Measurements from ENCODE around the gene SOX5. TPM values are rescaled to one million over a fixed set of nuclear protein-coding genes. Genes with fewer than 3 reads are reported as not detected.

SOX5 gene
- total RNA-seq, 2 donors from 2014 or later, result 1.4 TPM; not detected in 1

DNA sequence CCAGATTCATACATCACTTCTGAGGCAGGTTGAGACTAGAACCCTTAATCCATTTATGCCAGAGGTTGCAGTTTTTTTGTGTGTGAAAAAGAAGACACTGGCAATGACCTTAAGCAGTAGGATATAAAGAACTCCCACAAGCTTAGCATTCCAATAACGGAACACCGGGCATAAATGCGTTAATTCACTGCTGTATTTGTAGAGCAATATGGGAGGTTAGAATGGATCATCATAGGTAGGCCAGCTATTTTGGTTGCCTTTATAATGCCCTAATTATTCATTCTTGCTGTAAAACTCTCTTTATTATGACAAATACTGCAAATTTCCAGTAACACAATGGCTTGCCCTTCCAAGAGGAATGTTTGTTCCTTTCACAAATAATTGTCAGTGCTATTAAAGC is 322.7 kb downstream of the SOX5 start:
- ATAC-seq, result no peak
- no peaks in the 10 kb centered on the region for H3K9me3 ChIP-seq (ENCODE audit: control insufficient read depth, low read length, poor library complexity, severe bottlenecking)
- Mint-ChIP-seq H3K27ac (no peak overlapping the region), H3K27me3 (no peaks in the 10 kb centered on the region), H3K4me1 (no peaks in the 10 kb centered on the region), H3K4me3 (no peak overlapping the region), H3K36me3 (ENCODE audit: low read depth) (no peaks in the 10 kb centered on the region)
- no peak for DNase-seq

DNA sequence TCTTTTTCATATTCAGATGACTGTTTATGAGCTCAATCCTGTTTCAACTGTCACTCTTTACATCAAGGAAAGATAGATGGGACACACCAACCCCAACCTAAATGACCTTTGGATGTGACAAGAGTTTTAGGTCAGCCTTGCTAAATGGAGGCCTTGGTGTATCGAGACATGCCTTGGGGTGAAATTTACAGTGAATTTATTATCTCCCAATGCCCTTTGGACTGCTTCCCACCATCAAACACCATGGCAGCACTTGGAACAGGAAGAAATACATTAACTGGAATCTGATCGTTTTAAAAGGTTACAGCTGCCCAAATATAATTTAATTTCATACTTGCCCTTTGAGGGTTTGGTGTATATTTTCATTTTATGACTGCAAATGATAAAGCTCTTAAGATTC is 327.6 kb downstream of the SOX5 start:
- Mint-ChIP-seq H3K27me3 (no peaks in the 10 kb centered on the region), H3K4me3 (no peak overlapping the region), H3K36me3 (ENCODE audit: low read depth) (no peaks in the 10 kb centered on the region), H3K27ac (no peak overlapping the region), H3K4me1 (no peaks in the 10 kb centered on the region)
- DNase-seq (no peak), ATAC-seq (no peak)
- H3K9me3 ChIP-seq (ENCODE audit: control insufficient read depth, low read length, poor library complexity, severe bottlenecking), result no peaks in the 10 kb centered on the region

DNA sequence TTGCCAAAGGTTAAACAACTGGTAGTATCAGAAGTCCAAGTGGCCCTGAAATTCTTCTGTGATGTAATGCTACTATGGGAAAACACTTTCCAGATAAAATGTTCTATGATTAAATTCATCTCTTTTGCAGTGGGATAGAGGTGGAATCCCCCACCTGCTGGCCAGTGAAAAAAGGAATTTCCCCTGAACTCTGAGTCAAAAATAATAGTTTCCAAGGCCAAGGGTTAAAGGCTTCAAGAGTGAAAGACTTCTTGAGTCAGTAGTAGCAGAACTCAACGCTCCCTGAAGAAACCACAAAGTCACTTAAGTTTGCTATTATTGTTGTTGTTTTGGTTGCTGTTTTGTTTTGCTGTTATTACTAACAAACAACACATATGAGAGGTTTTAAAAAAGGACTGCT is 330.8 kb downstream of the SOX5 start:
- no peaks in the 10 kb centered on the region for H3K9me3 ChIP-seq (ENCODE audit: control insufficient read depth, low read length, poor library complexity, severe bottlenecking)
- H3K27ac Mint-ChIP-seq, result no peak overlapping the region
- no peaks in the 10 kb centered on the region for H3K36me3 Mint-ChIP-seq (ENCODE audit: low read depth)
- H3K27me3 Mint-ChIP-seq, result no peaks in the 10 kb centered on the region
- ATAC-seq (no peak), DNase-seq (no peak)
- H3K4me1 Mint-ChIP-seq, result no peaks in the 10 kb centered on the region
- no peak overlapping the region for H3K4me3 Mint-ChIP-seq

DNA sequence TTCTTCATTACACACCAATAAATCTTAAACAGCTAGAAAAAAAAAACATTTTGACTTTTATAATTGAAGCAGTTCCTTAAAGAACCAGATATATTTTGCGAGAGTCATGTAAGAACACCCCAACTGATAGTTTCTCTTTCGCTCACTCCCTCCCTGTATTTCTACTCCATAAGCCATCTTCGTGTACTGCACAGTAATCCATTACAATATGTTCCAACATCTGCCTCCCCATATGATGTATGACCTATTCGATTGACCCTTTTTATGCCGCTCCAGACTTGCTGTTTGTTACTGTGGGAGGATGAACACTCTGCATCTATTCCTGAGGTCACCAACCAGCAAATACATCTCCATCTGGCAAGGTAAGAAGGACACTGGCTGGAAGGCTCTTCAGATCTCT is 331.7 kb downstream of the SOX5 start:
- ATAC-seq (no peak), DNase-seq (no peak)
- H3K27me3 Mint-ChIP-seq, result no peaks in the 10 kb centered on the region
- H3K9me3 ChIP-seq (ENCODE audit: control insufficient read depth, low read length, poor library complexity, severe bottlenecking), result no peaks in the 10 kb centered on the region
- H3K4me1 Mint-ChIP-seq, result no peaks in the 10 kb centered on the region
- no peak overlapping the region for H3K4me3 Mint-ChIP-seq
- H3K27ac Mint-ChIP-seq, result no peak overlapping the region
- H3K36me3 Mint-ChIP-seq (ENCODE audit: low read depth), result no peaks in the 10 kb centered on the region

DNA sequence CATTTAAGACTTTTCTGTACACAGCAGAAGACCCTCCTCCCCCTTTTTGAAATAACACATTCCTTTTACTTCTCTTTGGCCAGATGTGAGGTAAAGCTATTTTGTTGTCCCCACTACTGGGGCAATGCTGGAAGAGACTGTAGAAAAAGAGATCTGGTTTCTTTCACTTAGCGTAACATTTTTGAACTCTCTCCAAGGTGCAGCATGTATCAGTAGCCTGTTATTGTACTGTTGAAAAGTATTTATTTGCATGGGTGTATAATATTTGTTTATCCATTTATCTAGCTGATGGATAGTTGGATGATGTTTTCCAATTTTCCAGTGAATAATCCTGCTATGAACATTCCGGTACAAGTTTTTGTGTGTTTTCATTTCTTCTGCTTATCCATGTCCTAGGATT is 335.2 kb downstream of the SOX5 start:
- no peak for DNase-seq
- H3K4me1 Mint-ChIP-seq, result no peaks in the 10 kb centered on the region
- ATAC-seq, result no peak
- H3K27ac Mint-ChIP-seq, result no peak overlapping the region
- H3K9me3 ChIP-seq (ENCODE audit: control insufficient read depth, low read length, poor library complexity, severe bottlenecking), result no peaks in the 10 kb centered on the region
- no peaks in the 10 kb centered on the region for H3K36me3 Mint-ChIP-seq (ENCODE audit: low read depth)
- no peak overlapping the region for H3K4me3 Mint-ChIP-seq
- H3K27me3 Mint-ChIP-seq, result no peaks in the 10 kb centered on the region

DNA sequence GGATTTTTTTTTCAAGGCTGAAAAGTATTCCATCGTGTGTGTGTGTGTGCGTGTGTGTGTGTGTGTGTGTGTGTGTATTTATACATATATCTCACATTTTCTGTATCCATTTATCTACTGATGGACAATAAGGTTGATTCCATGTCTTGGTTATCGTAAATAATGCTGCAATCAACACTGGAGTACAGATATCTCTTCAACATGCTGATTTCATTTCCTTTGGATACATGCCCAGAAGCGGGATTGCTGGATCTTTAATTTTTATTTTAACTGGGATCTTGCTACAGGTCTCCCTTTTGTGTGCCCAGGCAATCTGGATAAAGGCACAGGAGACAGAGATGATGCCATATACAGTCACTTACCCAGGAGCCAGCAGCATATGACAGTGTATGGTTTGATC is 338.1 kb downstream of the SOX5 start:
- Mint-ChIP-seq H3K36me3 (ENCODE audit: low read depth) (no peaks in the 10 kb centered on the region), H3K4me3 (no peak overlapping the region), H3K27me3 (no peaks in the 10 kb centered on the region), H3K27ac (no peak overlapping the region), H3K4me1 (no peaks in the 10 kb centered on the region)
- ATAC-seq (no peak), DNase-seq (no peak)
- no peaks in the 10 kb centered on the region for H3K9me3 ChIP-seq (ENCODE audit: control insufficient read depth, low read length, poor library complexity, severe bottlenecking)

DNA sequence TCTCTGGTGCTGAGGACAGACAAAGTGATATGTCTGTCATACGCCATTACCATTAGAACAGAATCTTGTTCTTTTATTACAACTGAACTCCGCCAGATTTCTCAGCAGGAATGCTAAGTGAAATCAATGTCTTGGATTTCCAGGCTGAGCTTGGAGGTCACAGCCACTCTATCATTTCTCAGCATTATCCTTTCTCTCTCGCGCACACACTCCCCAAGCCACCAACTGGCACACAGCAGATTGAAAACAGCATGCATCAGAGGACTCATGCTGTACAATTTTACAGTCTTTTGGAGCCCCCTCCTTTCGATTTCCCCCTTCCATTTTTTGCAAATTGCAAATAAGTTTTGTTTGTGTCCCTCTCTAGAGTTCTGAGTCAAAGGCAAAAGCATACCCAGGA is 348.6 kb downstream of the SOX5 start:
- H3K4me1 Mint-ChIP-seq, result no peaks in the 10 kb centered on the region
- DNase-seq (no peak), ATAC-seq (no peak)
- no peak overlapping the region for H3K4me3 Mint-ChIP-seq
- H3K36me3 Mint-ChIP-seq (ENCODE audit: low read depth), result no peaks in the 10 kb centered on the region
- H3K27me3 Mint-ChIP-seq, result no peaks in the 10 kb centered on the region
- no peak overlapping the region for H3K27ac Mint-ChIP-seq
- no peaks in the 10 kb centered on the region for H3K9me3 ChIP-seq (ENCODE audit: control insufficient read depth, low read length, poor library complexity, severe bottlenecking)

DNA sequence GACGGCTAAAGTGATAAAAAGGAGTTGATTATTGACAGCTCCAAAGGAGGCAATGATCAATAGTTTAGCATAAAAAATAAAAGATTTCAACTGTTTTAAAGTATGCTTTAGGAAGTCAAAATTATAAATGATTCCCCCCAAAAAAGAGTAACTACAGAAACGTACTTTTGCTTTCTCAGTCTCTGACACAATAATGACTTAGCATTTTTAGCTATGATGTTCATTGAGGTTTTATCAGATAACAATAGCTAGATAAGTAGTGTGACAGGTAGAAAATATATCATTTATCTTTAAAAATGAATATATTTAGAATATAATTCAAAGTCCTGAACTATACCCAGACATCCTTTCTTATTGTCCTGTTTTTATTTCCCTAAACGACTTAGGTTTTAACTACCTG is 352.9 kb downstream of the SOX5 start:
- no peak overlapping the region for H3K4me3 Mint-ChIP-seq
- H3K27ac Mint-ChIP-seq, result no peak overlapping the region
- no peaks in the 10 kb centered on the region for H3K9me3 ChIP-seq (ENCODE audit: control insufficient read depth, low read length, poor library complexity, severe bottlenecking)
- no peaks in the 10 kb centered on the region for H3K27me3 Mint-ChIP-seq
- no peaks in the 10 kb centered on the region for H3K36me3 Mint-ChIP-seq (ENCODE audit: low read depth)
- H3K4me1 Mint-ChIP-seq, result no peaks in the 10 kb centered on the region
- no peak for ATAC-seq
- no peak for DNase-seq

DNA sequence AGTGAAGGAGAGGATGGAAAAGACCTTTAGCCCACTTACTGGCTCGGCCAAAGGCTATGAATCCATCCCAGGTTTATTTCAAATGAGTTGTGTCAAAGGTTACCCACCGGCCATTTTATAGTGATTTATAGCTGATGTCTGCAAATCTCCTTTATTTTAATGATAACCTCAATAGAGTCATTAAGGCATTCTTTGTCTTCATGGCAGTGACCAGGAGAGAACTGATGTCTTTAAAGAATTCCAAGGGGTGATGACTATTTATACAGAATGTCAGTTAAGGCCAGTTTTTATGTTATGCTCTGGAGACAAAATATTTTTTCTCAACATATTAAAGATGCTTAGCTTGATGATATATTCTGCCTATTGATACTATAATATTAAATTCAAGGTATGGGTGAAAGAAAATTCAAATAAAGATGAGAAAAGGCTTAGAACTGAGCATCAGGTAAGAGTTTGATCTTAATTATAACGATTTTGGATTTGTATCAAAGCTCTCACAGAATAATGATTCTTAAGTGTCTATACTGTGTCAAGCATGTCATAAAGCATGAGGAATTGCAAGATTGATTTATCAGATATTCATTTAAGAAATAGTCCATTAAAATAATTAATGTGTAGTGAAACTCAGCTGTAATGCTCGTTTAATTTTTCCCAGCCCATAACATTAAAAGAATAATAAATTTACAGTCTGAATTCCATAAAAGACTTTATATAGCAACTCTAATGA is 361.5 kb downstream of the SOX5 start:
- ATAC-seq (no peak), DNase-seq (no peak)
- no peaks in the 10 kb centered on the region for H3K36me3 Mint-ChIP-seq (ENCODE audit: low read depth)
- no peaks in the 10 kb centered on the region for H3K4me1 Mint-ChIP-seq
- no peak overlapping the region for H3K4me3 Mint-ChIP-seq
- no peak overlapping the region for H3K27ac Mint-ChIP-seq
- no peaks in the 10 kb centered on the region for H3K27me3 Mint-ChIP-seq
- no peaks in the 10 kb centered on the region for H3K9me3 ChIP-seq (ENCODE audit: control insufficient read depth, low read length, poor library complexity, severe bottlenecking)

DNA sequence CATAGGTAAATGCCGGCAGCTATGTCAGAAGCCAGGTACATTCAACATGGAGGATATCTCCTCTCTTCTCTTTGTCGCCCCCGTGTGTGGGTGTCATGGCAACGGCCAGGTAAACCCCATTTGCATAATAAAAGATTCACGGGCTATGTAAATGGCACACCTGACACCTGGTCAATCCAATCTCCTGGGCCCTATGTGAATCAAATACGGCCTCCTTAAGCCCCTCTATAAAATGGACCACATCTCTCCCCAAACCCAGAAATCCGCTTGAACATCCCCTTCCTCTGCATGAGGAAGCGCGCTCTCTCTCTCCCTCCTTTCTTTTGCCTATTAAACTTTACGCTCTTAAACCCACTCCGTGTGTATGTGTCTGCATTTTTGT is 363.7 kb downstream of the SOX5 start:
- DNase-seq, result no peak
- no peaks in the 10 kb centered on the region for H3K27me3 Mint-ChIP-seq
- H3K4me3 Mint-ChIP-seq, result no peak overlapping the region
- H3K4me1 Mint-ChIP-seq, result no peaks in the 10 kb centered on the region
- no peaks in the 10 kb centered on the region for H3K9me3 ChIP-seq (ENCODE audit: control insufficient read depth, low read length, poor library complexity, severe bottlenecking)
- no peaks in the 10 kb centered on the region for H3K36me3 Mint-ChIP-seq (ENCODE audit: low read depth)
- ATAC-seq, result no peak
- H3K27ac Mint-ChIP-seq, result no peak overlapping the region

DNA sequence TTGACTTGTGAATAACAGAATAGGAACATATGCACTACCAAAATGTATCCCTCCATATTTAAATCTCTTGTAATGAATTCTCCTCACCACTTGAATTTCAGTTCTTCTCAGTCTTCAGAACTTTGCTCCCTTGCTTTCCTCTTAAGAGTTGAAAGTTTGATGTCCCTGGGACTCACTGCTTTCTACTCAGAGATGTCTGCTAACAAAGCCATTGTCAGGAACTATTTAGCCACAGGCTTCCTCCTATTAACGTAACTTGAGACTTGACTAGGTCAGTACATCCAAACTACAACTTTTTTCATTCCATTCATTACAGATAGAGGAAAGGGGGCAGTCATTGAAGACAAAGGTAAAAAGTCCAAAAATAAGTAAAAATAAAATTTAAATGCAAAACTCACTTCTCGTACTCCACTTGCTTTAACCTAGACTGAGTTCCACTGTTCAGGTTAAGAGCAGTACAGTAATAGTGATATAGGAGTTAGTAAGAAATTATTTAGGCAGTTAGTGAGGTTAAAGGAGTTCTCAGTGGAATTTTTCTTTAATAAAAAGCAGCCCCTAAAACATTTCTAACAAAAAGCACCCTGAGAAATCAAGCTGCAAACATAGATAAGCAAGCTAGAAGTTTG is 364.2 kb downstream of the SOX5 start:
- no peaks in the 10 kb centered on the region for H3K36me3 Mint-ChIP-seq (ENCODE audit: low read depth)
- ATAC-seq (no peak), DNase-seq (no peak)
- H3K9me3 ChIP-seq (ENCODE audit: control insufficient read depth, low read length, poor library complexity, severe bottlenecking), result no peaks in the 10 kb centered on the region
- no peak overlapping the region for H3K27ac Mint-ChIP-seq
- H3K4me3 Mint-ChIP-seq, result no peak overlapping the region
- H3K4me1 Mint-ChIP-seq, result no peaks in the 10 kb centered on the region
- no peaks in the 10 kb centered on the region for H3K27me3 Mint-ChIP-seq

DNA sequence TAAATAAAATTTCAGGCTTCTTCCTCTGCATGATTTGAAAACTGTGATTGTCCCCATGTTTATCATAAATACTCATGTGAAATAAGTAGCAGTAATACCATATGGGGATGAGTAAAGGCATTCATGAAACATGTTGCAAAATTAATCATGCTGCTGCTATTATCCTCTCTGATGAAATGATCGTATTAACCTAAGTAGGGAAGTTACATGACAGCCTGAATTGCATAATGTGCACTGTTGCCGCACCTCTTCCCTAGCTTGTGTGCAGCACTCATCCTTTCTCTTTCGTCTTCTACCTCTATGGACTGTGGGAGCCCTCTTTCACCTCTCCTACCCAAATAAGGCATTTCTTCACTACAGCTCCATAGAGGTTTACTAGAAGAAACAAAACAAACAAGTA is 367.6 kb downstream of the SOX5 start:
- no peaks in the 10 kb centered on the region for H3K9me3 ChIP-seq (ENCODE audit: control insufficient read depth, low read length, poor library complexity, severe bottlenecking)
- H3K4me1 Mint-ChIP-seq, result no peaks in the 10 kb centered on the region
- H3K27me3 Mint-ChIP-seq, result no peaks in the 10 kb centered on the region
- no peaks in the 10 kb centered on the region for H3K36me3 Mint-ChIP-seq (ENCODE audit: low read depth)
- H3K27ac Mint-ChIP-seq, result no peak overlapping the region
- no peak for DNase-seq
- no peak overlapping the region for H3K4me3 Mint-ChIP-seq
- no peak for ATAC-seq

DNA sequence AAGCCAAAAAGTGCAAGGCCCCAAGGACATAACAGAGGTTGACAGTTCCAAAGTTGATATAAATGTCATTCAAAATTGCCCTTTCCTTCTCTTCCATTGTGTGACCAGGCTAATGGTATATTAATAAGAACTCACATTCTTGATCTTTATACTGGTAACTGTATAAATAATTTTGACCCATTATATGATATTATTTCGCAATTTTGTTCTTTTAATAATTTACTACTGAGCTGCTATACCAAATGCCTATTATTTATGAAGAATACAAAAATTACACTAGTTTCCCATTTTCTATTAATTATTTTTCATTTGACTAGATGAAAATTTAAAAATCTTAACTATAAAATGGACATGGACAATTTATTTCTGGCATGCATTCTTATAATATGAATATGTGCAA is 370.2 kb downstream of the SOX5 start:
- no peaks in the 10 kb centered on the region for H3K9me3 ChIP-seq (ENCODE audit: control insufficient read depth, low read length, poor library complexity, severe bottlenecking)

DNA sequence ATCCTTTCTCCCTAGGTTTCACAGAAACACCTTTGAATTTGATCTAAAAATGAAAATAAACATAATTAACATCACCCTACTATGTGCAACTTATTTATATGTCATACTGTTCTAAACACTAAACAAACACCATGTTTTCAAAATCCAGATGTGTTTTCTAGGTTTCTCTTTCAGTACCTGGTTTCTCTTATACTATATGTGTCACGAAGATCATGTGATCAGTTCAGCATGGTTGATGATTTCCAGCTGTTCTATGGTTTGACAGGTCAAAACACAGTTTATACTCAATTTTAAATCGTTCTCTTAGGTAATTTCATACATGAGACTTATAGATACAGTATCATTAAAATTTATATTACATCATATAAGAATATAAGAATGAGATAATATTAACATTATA is 373.1 kb downstream of the SOX5 start:
- Mint-ChIP-seq H3K4me3 (no peak overlapping the region), H3K27ac (no peak overlapping the region), H3K4me1 (no peaks in the 10 kb centered on the region), H3K27me3 (no peaks in the 10 kb centered on the region), H3K36me3 (ENCODE audit: low read depth) (no peaks in the 10 kb centered on the region)
- DNase-seq (no peak), ATAC-seq (no peak)
- no peaks in the 10 kb centered on the region for H3K9me3 ChIP-seq (ENCODE audit: control insufficient read depth, low read length, poor library complexity, severe bottlenecking)

More for the DNA sequence above, 370.2 kb downstream of the SOX5 start:
- Mint-ChIP-seq H3K27ac (no peak overlapping the region), H3K4me3 (no peak overlapping the region), H3K36me3 (ENCODE audit: low read depth) (no peaks in the 10 kb centered on the region), H3K4me1 (no peaks in the 10 kb centered on the region), H3K27me3 (no peaks in the 10 kb centered on the region)
- ATAC-seq (no peak), DNase-seq (no peak)

All from T-helper 17 cell (primary cell).